IgD-negative memory B cell (primary cell): ENCODE results near the gene ADAM12. TPM values are rescaled to one million over a fixed set of nuclear protein-coding genes. Genes with fewer than 3 reads are reported as not detected.

ENCODE experiments used
- H3K27ac Mint-ChIP-seq, 3 donors: one replicate each; pipeline ENCODE4 v1.8.0; 2020 to 2022; ENCODE audit warnings: mild to moderate bottlenecking in 3 of 3, mixed read lengths in 3 of 3, moderate library complexity in 1 of 3
- H3K27me3 Mint-ChIP-seq: one replicate; pipeline ENCODE4 v1.8.0; 2021; ENCODE audit warnings: mixed read lengths
- H3K36me3 Mint-ChIP-seq: one replicate; pipeline ENCODE4 v1.8.0; 2020; ENCODE audit warnings: mild to moderate bottlenecking, mixed read lengths
- H3K4me1 Mint-ChIP-seq, 3 donors: one replicate each; pipeline ENCODE4 v1.8.0; 2020 to 2022; ENCODE audit warnings: mixed read lengths in 3 of 3, mild to moderate bottlenecking in 1 of 3
- H3K4me3 Mint-ChIP-seq, 4 donors: one replicate each; pipeline ENCODE4 v1.8.0; 2020 to 2022; ENCODE audit warnings: mild to moderate bottlenecking in 4 of 4, mixed read lengths in 4 of 4, moderate library complexity in 3 of 4
- H3K9me3 Mint-ChIP-seq, 3 donors: one replicate each; pipeline ENCODE4 v1.8.0; 2020 to 2021; ENCODE audit warnings: mixed read lengths in 3 of 3, mild to moderate bottlenecking in 1 of 3
- polyA plus RNA-seq: library from polyadenylated mRNA; unstranded; fragments of 300-500 nt; fragmentation: Illumina TruSeq; gene quantifications from one replicate; pipeline ENCODE4 v1.2.3, GENCODE V29; 2021

Gene ADAM12
- polyA plus RNA-seq, 1 donor from 2014 or later = not detected

DNA sequence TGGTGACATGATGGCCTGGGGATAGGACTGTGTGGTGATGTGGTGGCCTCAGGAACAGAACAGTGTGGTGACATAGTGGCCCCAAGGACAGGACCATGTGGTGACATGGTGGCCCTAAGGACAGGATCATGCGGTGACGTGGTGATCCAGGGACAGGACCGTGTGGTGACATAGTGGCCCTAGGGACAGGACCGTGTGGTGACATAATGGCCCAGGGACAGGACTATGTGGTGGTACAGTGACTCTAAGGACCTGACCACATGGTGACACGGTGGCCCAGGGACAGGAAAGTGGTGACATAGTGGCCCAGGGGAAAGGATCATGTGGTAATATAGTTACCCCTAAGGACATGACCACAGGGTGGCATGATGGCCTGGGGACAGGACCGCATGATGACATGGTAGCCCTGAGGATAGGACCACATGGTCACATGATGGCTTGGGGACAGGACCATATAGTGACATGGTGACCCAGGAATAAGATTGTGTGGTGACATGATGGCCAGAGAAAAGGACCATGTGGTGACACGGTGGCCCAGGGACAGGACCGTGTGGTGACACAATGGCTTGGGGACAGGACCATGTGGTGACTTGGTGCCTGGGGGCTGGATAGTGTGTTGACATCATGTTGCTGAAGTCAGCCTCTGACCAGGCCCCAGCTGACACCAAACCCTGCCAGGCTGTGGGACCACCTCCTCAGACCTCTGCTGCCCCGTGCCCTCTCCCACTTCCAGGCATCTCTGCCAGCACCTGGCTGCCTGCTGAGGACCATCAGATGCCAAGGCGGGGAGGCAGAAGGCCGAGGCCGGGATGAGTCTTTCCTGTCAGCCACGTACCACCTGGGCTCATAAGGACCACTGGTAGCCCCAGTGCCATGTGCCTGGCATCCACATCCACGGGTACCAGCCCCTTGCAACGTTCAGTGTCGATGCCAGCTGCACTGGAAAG is 99.5 kb downstream of the ADAM12 start:
- no peaks in the 10 kb centered on the region for H3K9me3 Mint-ChIP-seq
- no peaks in the 10 kb centered on the region for H3K27me3 Mint-ChIP-seq
- no peak overlapping the region for H3K4me3 Mint-ChIP-seq
- H3K27ac Mint-ChIP-seq = no peak overlapping the region
- no peaks in the 10 kb centered on the region for H3K36me3 Mint-ChIP-seq
- H3K4me1 Mint-ChIP-seq = peaks cover 0 to 2% (median 0%) of the 10 kb centered on the region in 3 donors

DNA sequence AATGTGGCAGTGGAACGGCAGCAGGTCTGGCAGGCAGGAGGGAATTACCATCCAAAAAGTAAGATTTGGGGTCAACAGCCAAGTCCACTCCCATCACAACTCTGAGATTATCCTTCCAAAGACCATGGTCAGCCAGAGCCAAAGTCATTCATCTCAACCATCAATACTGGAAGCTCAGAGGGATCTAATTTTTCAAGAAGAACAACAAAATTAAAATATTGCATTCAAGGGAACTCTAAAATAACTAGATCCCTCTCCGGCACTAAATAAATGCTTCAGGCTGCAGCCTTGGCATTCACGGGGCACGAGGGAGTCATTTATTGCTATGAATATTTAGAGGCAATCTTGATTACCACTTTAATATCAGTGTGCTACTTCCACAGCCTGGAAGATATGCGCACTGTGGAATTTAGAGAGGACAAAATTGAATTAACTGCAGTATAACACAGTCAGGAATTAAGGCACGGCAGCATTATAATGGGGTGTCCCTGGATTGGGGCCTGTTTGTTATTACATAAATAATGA is 102.0 kb downstream of the ADAM12 start:
- H3K36me3 Mint-ChIP-seq = no peaks in the 10 kb centered on the region
- H3K4me1 Mint-ChIP-seq = peaks cover 0 to 2% (median 0%) of the 10 kb centered on the region in 3 donors
- H3K27me3 Mint-ChIP-seq = no peaks in the 10 kb centered on the region
- no peaks in the 10 kb centered on the region for H3K9me3 Mint-ChIP-seq
- H3K27ac Mint-ChIP-seq = no peak overlapping the region
- no peak overlapping the region for H3K4me3 Mint-ChIP-seq

DNA sequence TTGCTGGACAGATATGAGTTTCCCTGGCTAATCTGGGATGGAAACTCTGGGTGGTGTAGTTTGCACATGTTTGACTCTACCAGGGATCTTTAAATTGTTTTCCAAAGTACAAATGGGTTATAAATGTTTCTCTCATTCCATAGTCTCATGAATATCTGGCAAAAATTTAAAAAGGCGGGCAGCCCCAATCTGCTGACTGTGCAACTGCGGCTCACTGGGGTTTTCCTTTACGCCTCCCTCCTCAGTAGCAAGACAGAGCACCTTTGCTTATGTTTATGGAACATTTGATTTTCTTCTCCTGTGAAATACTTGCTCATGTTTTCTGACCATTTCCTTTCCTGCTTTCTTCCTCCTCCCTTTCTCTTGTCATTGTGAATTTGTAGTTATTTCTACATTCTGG is 105.0 kb downstream of the ADAM12 start:
- Mint-ChIP-seq H3K36me3 (no peaks in the 10 kb centered on the region), H3K27ac (no peak overlapping the region), H3K9me3 (no peaks in the 10 kb centered on the region), H3K4me3 (no peak overlapping the region), H3K27me3 (no peaks in the 10 kb centered on the region), H3K4me1 (peaks cover 0 to 2% (median 0%) of the 10 kb centered on the region in 3 donors)

DNA sequence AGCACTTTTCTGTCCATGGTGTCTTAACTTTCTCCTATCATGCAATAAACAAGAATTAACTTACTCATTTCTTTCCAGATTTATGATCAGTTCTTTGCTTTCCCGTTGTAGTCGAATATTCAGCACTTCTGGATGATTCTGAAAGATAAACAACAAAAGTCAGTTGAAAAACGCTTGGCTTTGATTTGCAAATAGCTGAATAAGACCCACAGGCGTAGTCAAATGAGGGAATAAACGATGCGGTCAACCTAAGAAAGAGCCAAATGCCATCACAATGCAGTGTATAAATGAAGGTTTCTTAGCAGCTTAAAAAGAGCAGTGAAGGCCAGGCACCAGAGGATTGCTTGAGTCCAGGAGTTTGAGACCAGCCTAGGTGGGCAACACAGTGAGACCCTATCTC is 109.4 kb downstream of the ADAM12 start:
- Mint-ChIP-seq H3K4me3 (no peak overlapping the region), H3K27ac (no peak overlapping the region), H3K27me3 (no peaks in the 10 kb centered on the region), H3K4me1 (no peaks in the 10 kb centered on the region), H3K36me3 (no peaks in the 10 kb centered on the region), H3K9me3 (no peaks in the 10 kb centered on the region)

DNA sequence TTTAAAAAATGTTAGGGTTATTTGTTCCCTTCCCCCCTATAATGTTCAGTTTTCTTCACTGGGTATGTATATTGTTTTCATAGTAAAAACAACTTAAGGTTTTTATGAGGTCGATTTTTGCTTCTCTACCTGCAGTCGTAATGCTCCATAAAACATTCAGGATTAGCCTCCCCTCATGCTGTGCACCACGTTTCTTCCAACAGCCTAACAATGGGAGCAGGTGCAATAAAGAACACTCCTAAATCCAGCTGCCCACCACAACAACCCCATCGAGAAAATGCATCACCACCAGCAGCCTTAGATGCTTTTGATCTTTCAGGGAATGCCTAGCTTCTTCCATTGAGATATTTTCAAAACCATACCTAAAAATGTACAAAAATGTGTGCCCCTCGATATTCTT is 111.1 kb downstream of the ADAM12 start:
- Mint-ChIP-seq H3K4me1 (no peaks in the 10 kb centered on the region), H3K27me3 (no peaks in the 10 kb centered on the region), H3K36me3 (no peaks in the 10 kb centered on the region)

GRCh38 chr10:126272526-126272925 is 115.8 kb downstream of the ADAM12 start:
- no peak overlapping the region for H3K27ac Mint-ChIP-seq
- peaks cover 0 to 9% (median 8%) of the 10 kb centered on the region in 3 donors for H3K9me3 Mint-ChIP-seq
- H3K27me3 Mint-ChIP-seq = no peaks in the 10 kb centered on the region
- no peaks in the 10 kb centered on the region for H3K36me3 Mint-ChIP-seq
- H3K4me1 Mint-ChIP-seq = no peaks in the 10 kb centered on the region
- no peak overlapping the region for H3K4me3 Mint-ChIP-seq

More for the DNA sequence above, 111.1 kb downstream of the ADAM12 start:
- Mint-ChIP-seq H3K27ac (no peak overlapping the region), H3K4me3 (no peak overlapping the region), H3K9me3 (peaks cover 0 to 5% (median 0%) of the 10 kb centered on the region in 3 donors)

DNA sequence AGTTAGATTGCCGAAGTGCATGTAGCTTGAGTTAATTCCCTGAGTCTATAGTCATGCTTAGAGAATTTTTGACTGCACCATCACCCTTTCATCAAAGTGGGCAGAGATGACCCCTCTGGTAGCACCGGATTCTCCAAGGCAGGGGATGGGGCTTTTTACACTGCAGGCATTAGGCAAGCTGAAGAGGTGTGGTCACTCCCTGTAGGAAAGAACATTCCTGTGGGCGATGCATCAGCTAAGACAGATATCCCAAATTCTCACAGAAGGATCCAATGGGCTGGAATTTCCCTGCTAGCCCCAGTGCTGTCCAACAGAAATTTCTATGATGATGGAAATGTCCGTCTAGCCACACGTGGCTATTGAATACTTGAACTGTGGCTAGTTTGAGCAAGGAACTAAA is 118.2 kb downstream of the ADAM12 start:
- Mint-ChIP-seq H3K9me3 (peaks cover 0 to 16% (median 15%) of the 10 kb centered on the region in 3 donors), H3K4me1 (no peaks in the 10 kb centered on the region), H3K27ac (no peak overlapping the region), H3K27me3 (no peaks in the 10 kb centered on the region), H3K4me3 (no peak overlapping the region), H3K36me3 (no peaks in the 10 kb centered on the region)

- peaks cover 0 to 16% (median 15%) of the 10 kb centered on the region in 3 donors for H3K9me3 Mint-ChIP-seq
These were observed 120.0 kb downstream of the ADAM12 start for GRCh38 chr10:126268013-126268920.

GRCh38 chr10:126264102-126265018 is 123.9 kb downstream of the ADAM12 start:
- no peak overlapping the region for H3K4me3 Mint-ChIP-seq

More at GRCh38 chr10:126268013-126268920, 120.0 kb downstream of the ADAM12 start:
- Mint-ChIP-seq H3K4me1 (no peaks in the 10 kb centered on the region), H3K4me3 (no peak overlapping the region), H3K36me3 (no peaks in the 10 kb centered on the region), H3K27me3 (no peaks in the 10 kb centered on the region), H3K27ac (no peak overlapping the region)

GRCh38 chr10:126263006-126263676 is 125.1 kb downstream of the ADAM12 start:
- Mint-ChIP-seq H3K27ac (no peak overlapping the region), H3K4me3 (no peak overlapping the region), H3K36me3 (no peaks in the 10 kb centered on the region), H3K4me1 (no peaks in the 10 kb centered on the region), H3K9me3 (peaks cover 0 to 9% (median 7%) of the 10 kb centered on the region in 3 donors), H3K27me3 (no peaks in the 10 kb centered on the region)

More at GRCh38 chr10:126264102-126265018, 123.9 kb downstream of the ADAM12 start:
- Mint-ChIP-seq H3K4me1 (no peaks in the 10 kb centered on the region), H3K27ac (no peak overlapping the region), H3K9me3 (peaks cover 0 to 15% (median 7%) of the 10 kb centered on the region in 3 donors), H3K36me3 (no peaks in the 10 kb centered on the region), H3K27me3 (no peaks in the 10 kb centered on the region)

DNA sequence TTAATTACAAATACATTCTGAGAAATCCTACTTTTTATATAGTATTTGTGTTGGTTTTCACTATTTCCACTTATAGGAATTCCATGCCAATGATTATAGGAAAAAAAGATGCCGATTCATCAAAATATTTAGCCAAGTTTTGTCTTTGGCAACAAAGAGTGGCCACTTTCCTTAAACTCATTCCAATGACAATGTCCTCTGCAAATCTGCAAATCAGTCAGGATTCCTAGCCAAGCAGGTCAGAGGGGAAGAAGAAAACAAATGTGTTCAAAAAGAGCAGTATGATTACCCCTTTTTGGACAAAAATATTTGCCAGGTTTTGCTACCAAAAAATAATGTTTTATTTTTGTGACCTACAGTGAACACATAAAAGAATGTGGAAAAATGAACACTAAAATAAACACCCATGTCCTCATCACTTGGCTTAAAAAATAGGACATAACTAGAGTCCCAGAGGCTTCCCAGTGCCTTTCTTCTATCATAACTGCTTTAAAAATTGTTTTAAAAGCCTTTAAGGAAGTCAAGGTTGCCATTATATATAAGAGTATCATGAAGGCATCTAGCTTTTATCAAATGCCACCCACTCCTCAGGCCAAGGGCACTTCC is 125.9 kb downstream of the ADAM12 start:
- H3K27me3 Mint-ChIP-seq = no peaks in the 10 kb centered on the region
- peaks cover 0 to 7% (median 7%) of the 10 kb centered on the region in 3 donors for H3K9me3 Mint-ChIP-seq
- no peaks in the 10 kb centered on the region for H3K36me3 Mint-ChIP-seq

DNA sequence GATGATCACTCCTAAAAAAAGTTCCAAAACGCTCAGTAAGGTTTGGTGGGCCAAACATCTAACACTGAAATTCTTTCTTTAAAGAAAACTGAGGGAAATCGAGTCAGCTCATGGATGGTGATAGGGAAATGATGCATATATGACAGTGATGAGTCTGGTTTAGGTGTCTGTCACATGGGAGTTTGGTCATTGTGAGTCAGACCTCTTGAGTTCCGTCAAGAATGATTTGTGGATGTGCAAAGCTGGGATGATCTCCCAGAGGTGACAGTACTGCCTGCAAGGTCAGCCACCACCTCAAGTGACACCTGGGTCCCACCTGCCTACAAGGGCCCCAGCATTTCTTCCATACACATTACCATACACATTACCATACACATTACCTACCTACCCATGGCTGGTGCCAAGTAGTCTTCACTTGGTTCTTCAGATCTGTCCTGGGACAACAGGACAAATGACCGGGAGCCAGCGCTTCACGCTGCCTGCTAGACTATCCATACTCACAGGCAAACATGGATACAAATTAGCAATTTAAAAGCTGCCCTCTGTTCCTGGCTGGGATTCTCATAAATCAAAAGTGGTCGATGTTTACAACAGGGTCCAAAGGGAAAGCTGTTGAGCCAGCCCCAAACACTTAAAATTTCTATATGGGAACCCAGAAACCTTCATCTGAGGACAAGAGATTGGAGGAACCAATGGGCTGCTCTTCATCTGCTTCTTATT is 128.4 kb downstream of the ADAM12 start:
- no peaks in the 10 kb centered on the region for H3K4me1 Mint-ChIP-seq
- no peak overlapping the region for H3K27ac Mint-ChIP-seq
- H3K27me3 Mint-ChIP-seq = no peaks in the 10 kb centered on the region
- H3K36me3 Mint-ChIP-seq = no peaks in the 10 kb centered on the region
- peak overlapping the region in 1 of 4 donors; percentile 48 for H3K4me3 Mint-ChIP-seq
- peaks cover 0 to 3% (median 0%) of the 10 kb centered on the region in 3 donors for H3K9me3 Mint-ChIP-seq

More for the DNA sequence above, 125.9 kb downstream of the ADAM12 start:
- no peak overlapping the region for H3K27ac Mint-ChIP-seq
- H3K4me3 Mint-ChIP-seq = no peak overlapping the region
- H3K4me1 Mint-ChIP-seq = no peaks in the 10 kb centered on the region

DNA sequence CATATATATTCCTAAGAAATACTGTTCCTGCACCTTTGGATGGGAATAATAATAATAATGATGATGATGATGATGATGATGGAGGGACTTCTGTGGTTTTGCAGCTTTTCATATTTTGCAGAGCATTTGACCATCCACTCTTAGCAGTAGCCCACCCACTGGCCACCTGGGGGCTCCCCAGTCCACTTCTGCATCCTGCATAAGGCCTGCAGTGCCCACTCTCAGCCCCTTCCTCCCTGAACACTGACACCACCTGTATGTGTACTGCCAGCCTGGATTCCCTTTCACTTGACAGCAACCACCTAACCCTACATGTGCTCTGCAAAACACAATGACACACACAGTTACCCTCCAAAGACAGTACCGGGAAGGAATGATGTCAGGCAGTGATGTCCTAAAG is 131.4 kb downstream of the ADAM12 start:
- Mint-ChIP-seq H3K4me3 (no peak overlapping the region), H3K27ac (no peak overlapping the region), H3K27me3 (no peaks in the 10 kb centered on the region), H3K4me1 (no peaks in the 10 kb centered on the region), H3K9me3 (peaks cover 0 to 3% (median 2%) of the 10 kb centered on the region in 3 donors), H3K36me3 (no peaks in the 10 kb centered on the region)
